ENCODE measurements around the gene LIN54.

The LIN54 gene

GRCh38 chr4:82896755-82897154, 113.9 kb downstream of the LIN54 start:
- no peak for DNase-seq (ENCODE audit: extremely low read depth in 1 of 2, low read depth in 1 of 2)

GRCh38 chr4:82893942-82894341, 116.7 kb downstream of the LIN54 start:
- DNase-seq (ENCODE audit: extremely low read depth in 1 of 2, low read depth in 1 of 2), result no peak

- DNase-seq (ENCODE audit: extremely low read depth in 1 of 2, low read depth in 1 of 2), result no peak
These were observed 118.2 kb downstream of the LIN54 start for GRCh38 chr4:82892467-82892802.

GRCh38 chr4:82891707-82892466, 118.7 kb downstream of the LIN54 start:
- DNase-seq (ENCODE audit: extremely low read depth in 1 of 2, low read depth in 1 of 2), result no peak

GRCh38 chr4:82890901-82891706, 119.5 kb downstream of the LIN54 start, which contains the start of gene SEC31A:
Gene SEC31A (minus strand): TSS chr4:82891153. CDS start chr4:82881936, 9,217 bp downstream.
- peak; percentile 88 to 97 for DNase-seq (ENCODE audit: extremely low read depth in 1 of 2, low read depth in 1 of 2)

- DNase-seq (ENCODE audit: extremely low read depth in 1 of 2, low read depth in 1 of 2), result no peak
These were observed 120.1 kb downstream of the LIN54 start for GRCh38 chr4:82890528-82890900.

GRCh38 chr4:82889287-82889686, 121.3 kb downstream of the LIN54 start:
- DNase-seq (ENCODE audit: extremely low read depth in 1 of 2, low read depth in 1 of 2), result no peak

GRCh38 chr4:82886147-82886942, 124.3 kb downstream of the LIN54 start:
- DNase-seq (ENCODE audit: extremely low read depth in 1 of 2, low read depth in 1 of 2), result no peak

GRCh38 chr4:82885410-82885809, 125.2 kb downstream of the LIN54 start:
- DNase-seq (ENCODE audit: extremely low read depth in 1 of 2, low read depth in 1 of 2), result no peak
